NCI-H226 (cell line): ENCODE measurements around the gene CGRRF1.

Source experiments
- DNase-seq: peaks from one replicate; pipeline ENCODE4 v3.0.0-alpha.2; 2015

CGRRF1 gene, protein sequence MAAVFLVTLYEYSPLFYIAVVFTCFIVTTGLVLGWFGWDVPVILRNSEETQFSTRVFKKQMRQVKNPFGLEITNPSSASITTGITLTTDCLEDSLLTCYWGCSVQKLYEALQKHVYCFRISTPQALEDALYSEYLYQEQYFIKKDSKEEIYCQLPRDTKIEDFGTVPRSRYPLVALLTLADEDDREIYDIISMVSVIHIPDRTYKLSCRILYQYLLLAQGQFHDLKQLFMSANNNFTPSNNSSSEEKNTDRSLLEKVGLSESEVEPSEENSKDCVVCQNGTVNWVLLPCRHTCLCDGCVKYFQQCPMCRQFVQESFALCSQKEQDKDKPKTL

GRCh38 chr14:54509546-54510501 is at the start of gene CGRRF1:
Gene CGRRF1, plus strand, starts transcription at chr14:54509906. Its CDS starts 54 bp downstream, at chr14:54509960.
- peak; percentile 98 for DNase-seq

DNA sequence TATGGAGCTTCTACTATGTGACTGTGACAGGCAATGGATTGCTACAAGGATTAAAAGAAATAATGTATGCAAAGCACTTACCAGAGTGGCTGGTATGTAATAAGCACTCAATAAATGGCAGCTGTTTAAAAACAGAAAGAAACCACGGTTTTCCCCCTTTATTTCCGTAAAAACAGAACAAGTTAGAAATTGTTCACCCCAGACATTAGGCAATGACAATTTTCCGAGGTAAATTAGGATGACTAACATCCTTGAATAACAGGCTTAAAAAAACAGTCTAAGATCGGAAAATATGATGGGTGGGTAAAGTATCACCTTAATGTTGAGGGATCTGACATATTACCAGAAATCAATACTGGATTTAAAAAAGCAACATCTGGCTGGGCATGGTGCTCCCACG is 47.7 kb upstream of the CGRRF1 start:
- no peak for DNase-seq

GRCh38 chr14:54465654-54466053 is 44.1 kb upstream of the CGRRF1 start:
- DNase-seq, result no peak

DNA sequence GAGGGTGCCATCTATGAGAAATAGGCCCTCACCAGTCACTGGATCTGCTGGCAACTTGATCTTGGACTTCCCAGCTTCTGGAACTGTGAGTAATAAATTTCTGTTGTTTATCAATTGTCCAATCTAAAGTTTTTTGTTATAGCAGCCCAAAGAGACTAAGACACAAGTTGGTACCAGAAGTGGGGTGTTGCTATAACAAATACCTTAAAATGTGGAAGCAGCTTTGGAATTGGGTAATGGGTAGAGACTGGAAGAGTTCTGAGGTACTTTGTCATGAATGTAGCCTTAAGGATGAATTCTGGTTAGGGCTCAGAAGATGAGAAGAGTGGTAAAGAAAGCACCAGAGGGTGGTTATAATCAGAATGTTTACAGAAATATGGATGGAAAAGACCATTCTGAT is 42.4 kb upstream of the CGRRF1 start:
- DNase-seq, result no peak

DNA sequence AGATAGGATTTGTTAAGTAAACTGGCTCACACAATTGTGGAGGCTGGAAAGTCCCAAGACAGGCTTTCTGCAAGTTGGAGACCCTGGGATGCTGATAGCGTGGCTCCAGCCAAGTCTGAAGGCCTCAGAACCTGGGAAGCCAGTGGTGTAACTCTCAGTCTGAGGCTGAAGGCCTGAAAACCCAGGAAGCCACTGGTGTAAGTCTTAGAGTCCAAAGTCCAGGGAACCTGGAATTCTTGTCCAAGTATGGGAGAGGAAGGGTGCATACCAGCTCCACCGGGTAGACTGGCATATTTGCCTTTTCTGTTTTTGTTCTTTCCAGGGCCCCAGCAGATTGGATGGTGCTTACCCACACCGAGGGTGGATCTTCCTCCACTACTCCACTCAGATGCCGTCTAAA is 39.0 kb upstream of the CGRRF1 start:
- no peak for DNase-seq

GRCh38 chr14:54471641-54472040 is 38.1 kb upstream of the CGRRF1 start:
- DNase-seq, result no peak

DNA sequence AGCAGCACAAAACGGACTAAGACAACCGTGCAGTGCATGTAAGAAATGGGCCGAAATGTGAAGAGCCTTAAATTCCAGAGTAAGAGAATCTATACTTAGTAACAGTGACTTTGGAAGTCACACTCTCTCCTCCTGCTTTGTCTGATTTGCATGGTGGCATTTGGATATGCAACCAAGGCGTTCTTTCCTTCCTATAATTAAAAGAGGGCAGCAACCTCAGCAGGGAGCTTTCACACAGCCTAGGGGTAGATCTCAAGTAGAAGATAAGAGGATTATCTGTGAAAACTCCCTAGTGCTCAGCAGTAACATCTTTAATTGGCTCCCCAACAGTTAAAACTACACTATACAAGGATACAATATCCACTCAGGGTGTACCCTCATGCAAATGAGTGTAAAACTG is 37.4 kb upstream of the CGRRF1 start:
- DNase-seq, result no peak

DNA sequence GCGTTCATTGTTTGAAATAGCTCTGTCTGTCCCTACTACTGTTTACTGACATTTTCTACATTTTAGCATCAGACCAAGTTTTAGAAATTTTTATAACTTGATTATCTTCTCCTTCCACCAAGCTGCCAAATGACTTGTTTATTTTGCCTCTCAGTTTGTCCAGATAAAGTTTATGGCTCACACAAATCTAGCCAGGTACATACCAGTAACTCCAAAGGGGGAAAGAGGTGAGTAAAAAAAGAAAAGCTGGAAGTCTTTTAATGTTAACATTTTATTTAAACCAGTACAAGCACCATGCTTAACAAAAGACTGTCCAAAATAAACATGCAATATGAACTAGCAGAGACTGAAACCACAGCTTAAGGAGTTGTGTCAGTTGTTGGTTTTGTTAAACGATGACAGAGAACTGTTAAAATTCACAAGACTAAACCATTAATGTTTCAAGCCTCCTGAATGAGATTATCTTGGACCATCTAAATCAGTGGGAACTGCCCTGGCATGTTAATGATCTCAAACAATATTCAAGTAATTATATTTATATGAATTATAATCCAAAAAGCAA is 35.4 kb upstream of the CGRRF1 start:
- DNase-seq, result no peak

- no peak for DNase-seq
Observed at GRCh38 chr14:54475187-54475899, 34.4 kb upstream of the CGRRF1 start.

- no peak for DNase-seq
Observed at GRCh38 chr14:54475911-54476310, 33.8 kb upstream of the CGRRF1 start.

GRCh38 chr14:54478636-54479215 is 31.0 kb upstream of the CGRRF1 start:
- DNase-seq, result no peak

- no peak for DNase-seq
Observed at GRCh38 chr14:54480830-54481562, 28.7 kb upstream of the CGRRF1 start.

DNA sequence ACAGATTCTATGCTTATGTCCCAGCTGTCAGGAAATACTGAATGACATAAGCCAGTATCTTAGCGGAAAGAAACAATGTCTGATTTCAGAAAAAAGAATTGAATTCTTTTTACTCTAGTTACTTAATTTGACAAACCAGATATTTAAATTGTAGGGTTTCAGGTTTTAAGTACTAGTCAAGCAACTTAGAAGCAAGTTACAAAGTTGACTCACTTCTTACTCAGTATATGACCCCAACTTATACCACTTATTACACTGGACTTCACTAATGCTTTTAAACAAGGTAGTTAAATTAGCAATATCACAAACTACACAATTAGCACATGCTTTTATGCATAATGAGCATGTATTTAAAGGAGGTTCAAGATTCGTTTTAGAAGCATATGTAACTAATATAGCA is 28.0 kb upstream of the CGRRF1 start:
- no peak for DNase-seq

DNA sequence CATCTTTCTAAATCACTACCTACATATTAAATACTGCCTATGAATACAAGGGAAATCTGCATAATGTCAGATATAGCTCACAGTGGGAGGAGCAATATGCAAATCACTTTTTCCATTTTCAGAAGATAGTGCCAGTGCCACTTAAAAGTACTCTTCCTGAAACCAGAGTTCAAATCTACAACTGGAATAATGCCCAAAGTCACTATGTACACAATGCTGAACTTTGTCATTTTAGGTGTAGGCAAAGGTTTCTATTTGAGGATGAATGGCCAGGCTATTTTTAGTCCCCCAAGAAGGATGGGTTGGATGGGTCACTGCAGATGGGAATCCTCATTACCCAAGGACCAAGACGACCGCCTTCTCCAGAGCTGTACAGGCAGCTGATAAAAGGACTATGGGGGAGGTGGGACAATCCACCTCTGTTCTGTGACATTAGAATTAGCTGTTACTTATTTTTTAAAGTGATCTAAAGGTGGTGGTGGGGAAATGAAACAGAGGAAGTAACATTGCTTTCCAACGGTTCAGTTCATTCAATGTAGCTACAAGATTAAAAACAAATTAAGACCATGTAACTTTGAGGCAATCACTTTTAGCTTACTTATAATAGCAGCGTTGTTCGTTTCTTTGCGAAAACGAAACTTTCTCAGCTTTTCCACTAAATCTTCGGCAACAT is 26.5 kb upstream of the CGRRF1 start:
- no peak for DNase-seq

DNA sequence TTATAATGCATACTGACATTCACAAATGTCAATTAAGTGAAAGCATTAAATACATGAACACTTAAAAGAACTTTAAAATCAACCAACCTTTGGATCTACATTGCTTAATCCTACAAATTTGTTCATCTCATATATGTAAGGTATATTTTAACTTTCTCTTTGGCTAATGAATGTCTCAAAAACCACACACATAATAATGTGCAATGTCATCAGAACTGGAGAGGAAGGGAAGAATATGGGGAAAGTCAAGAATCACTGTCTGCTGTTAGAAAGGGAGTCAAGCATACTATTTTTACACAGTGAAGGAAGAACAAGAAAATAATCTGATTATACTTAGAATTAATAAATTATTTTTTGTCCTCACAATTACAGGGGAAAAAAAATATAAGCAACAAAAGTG is 25.9 kb upstream of the CGRRF1 start:
- no peak for DNase-seq

DNA sequence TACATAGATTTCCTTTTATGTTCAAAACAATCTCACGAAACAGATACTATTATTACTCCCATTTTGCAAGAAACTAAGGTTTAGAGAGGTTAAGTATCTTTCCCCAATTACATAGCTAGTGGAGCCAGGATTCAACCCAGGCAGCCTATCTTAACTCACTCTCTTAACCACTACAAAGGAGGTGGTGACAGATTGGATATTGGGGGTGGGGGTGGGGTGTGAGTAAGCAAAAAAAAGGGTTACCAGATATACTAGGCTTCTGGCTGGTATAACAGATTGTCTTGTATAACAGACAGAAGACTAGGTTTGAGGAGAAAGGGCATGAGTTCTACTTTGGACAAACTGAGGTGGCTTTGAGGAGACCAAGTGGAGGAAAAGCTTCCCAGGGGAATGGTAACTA is 23.0 kb upstream of the CGRRF1 start:
- no peak for DNase-seq

DNA sequence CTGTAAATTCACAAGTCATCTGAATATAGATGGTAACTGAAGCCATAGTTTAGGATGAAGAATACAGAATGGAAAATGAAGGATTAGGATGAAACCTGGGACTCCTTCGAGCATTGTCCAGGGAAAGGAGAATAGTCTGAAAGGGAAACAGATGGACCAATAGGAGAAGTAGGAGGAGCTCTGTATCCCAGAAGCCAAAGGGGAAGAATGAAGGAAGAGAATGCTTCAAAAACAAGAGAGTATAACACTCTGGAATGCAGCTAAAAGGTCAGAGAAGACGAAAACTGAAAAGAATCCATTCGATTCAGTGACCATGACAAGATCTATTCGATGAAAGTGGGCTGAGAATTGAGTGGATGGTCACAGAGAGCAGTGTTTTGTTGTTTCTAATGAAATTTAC is 21.9 kb upstream of the CGRRF1 start:
- peak; percentile 24 for DNase-seq

GRCh38 chr14:54488318-54488645 is 21.4 kb upstream of the CGRRF1 start:
- DNase-seq, result no peak

- DNase-seq, result peak; percentile 88
Observed at GRCh38 chr14:54488646-54489317, 20.9 kb upstream of the CGRRF1 start, which contains the start of gene GMFB. Gene GMFB, minus strand, starts transcription at chr14:54488980. Its CDS starts 53 bp downstream, at chr14:54488927.

DNA sequence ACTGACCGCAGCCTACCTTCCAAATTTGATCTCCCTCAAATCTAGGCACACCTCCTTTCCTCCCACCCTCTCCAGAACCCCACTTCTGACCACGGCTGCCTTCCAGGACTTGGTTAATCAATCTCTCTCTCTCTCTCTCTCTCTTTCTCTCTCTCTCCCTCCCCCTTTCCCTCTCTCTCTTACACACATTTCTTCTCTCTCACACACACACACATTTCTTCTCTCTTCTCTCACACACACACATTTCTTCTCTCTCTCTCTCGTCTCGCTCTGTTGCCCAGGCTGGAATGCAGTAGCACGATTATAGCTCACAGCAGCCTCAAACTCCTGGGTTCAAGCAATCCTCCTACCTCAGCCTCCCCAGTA is 20.4 kb upstream of the CGRRF1 start:
- DNase-seq, result no peak
